IMR-90 (cell line): ENCODE measurements around the gene SRXN1.

ENCODE experiments used
- BHLHE40 ChIP-seq: fragments of 150-350 bp; IDR thresholded peaks from 2 replicates; pipeline ENCODE4 v1.6.1; 2016; ENCODE audit warnings: mild to moderate bottlenecking, low read depth, low read length
- CEBPB ChIP-seq: IDR thresholded peaks from 2 replicates; pipeline ENCODE4 v1.6.1; 2012; ENCODE audit warnings: low read depth, low read length, improper control_type of control experiment
- CHD1 ChIP-seq: IDR thresholded peaks from 2 replicates; pipeline ENCODE4 v1.6.1; 2012; ENCODE audit warnings: low read depth, low read length, improper control_type of control experiment
- CTCF ChIP-seq: conservative IDR thresholded peaks from 2 replicates; pipeline ENCODE4 v1.5.1; 2012; ENCODE audit warnings: mild to moderate bottlenecking, low read depth, low read length, improper control_type of control experiment
- FOS ChIP-seq: fragments of 150-350 bp; IDR thresholded peaks from 2 replicates; pipeline ENCODE4 v1.6.1; 2016; ENCODE audit warnings: low read depth, low read length
- MAFK ChIP-seq: IDR thresholded peaks from 2 replicates; pipeline ENCODE4 v1.6.1; 2012; ENCODE audit warnings: low read depth, low read length, improper control_type of control experiment
- MXI1 ChIP-seq: IDR thresholded peaks from 2 replicates; pipeline ENCODE4 v1.6.1; 2012; ENCODE audit warnings: low read depth, mild to moderate bottlenecking, low read length, moderate library complexity, borderline replicate concordance
- POLR2A ChIP-seq: IDR thresholded peaks from 2 replicates; pipeline ENCODE4 v1.6.1; 2012; ENCODE audit warnings: mild to moderate bottlenecking, low read depth, low read length
- RAD21 ChIP-seq: IDR thresholded peaks from 2 replicates; pipeline ENCODE4 v1.6.1; 2012; ENCODE audit warnings: low read length, improper control_type of control experiment
- RCOR1 ChIP-seq: IDR thresholded peaks from 2 replicates; pipeline ENCODE4 v1.6.1; 2012; ENCODE audit warnings: mild to moderate bottlenecking, low read length, improper control_type of control experiment; ENCODE audit not compliant: insufficient replicate concordance
- RFX5 ChIP-seq: IDR thresholded peaks from 2 replicates; pipeline ENCODE4 v1.8.0; 2012; ENCODE audit warnings: low read depth, mild to moderate bottlenecking, low read length, moderate library complexity
- USF2 ChIP-seq: fragments of 150-350 bp; IDR thresholded peaks from 2 replicates; pipeline ENCODE4 v1.6.1; 2017; ENCODE audit warnings: mild to moderate bottlenecking, antibody characterized with exemption, low read length, low read depth

GRCh38 chr20:689947-690346, 36.9 kb upstream of the SRXN1 start:
- TF ChIP-seq CTCF = no peak
- TF ChIP-seq RAD21 = no peak
- no peak for TF ChIP-seq POLR2A
- no peak for TF ChIP-seq MAFK
- no peak for TF ChIP-seq MXI1
- TF ChIP-seq FOS = no peak
- TF ChIP-seq USF2 = no peak
- TF ChIP-seq CEBPB = no peak
- TF ChIP-seq BHLHE40 = no peak
- TF ChIP-seq RCOR1 = no peak
- no peak for TF ChIP-seq CHD1
- TF ChIP-seq RFX5 = no peak
